Endothelial cell of umbilical vein (primary cell): Measurements from ENCODE around the gene PRR36. TPM values are rescaled to one million over a fixed set of nuclear protein-coding genes. Genes with fewer than 3 reads are reported as not detected.

Experiments
- BruUV-seq: library from RNA; stranded (reverse); fragments of 400-500 nt; replicated peaks from 2 replicates; lab custom pipeline; 2021; lab: Mats Ljungman, UMichigan
- CTCF ChIA-PET: fragments of 300-600, 350-600 bp; sonication (Branson Sonifier 250); formaldehyde crosslinking; loops from one replicate; lab custom pipeline; 2021; ENCODE audit warnings: antibody characterized with exemption, inconsistent platforms; lab: Charles Lee
- POLR2A ChIA-PET: fragments of 300-600, 350-600 bp; sonication (Branson Sonifier 250); formaldehyde crosslinking; loops from one replicate; lab custom pipeline; 2021; ENCODE audit warnings: antibody characterized with exemption, inconsistent platforms; lab: Charles Lee
- DNase-seq: peaks from one replicate; pipeline ENCODE4 v3.0.0-alpha.2; 2011; ENCODE audit warnings: low read depth, low spot score
- FAIRE-seq: peaks from 2 replicates; lab custom pipeline; 2011; peaks lifted over from hg19 to GRCh38; lab: Jason Lieb, UNC
- H2AFZ ChIP-seq: 2 replicates; pipeline ENCODE4 v1.6.0; 2012; ENCODE audit warnings: low read depth, low read length, control low read depth, inconsistent platforms
- H3K27ac ChIP-seq: 2 replicates; pipeline ENCODE4 v1.5.1; 2011; ENCODE audit warnings: low read depth, mild to moderate bottlenecking, control low read depth, low read length, moderate library complexity; ENCODE audit not compliant: insufficient read depth
- H3K27me3 ChIP-seq, 2 experiments: 2 replicates each; pipeline versions ENCODE4 v1.6.0 to v1.6.1; 2011; ENCODE audit warnings: low read length in 2 of 2, mixed read lengths in 1 of 2; ENCODE audit not compliant: control insufficient read depth in 2 of 2, insufficient read depth in 2 of 2
- H3K36me3 ChIP-seq, 2 experiments: 2 replicates in 1 of 2; 3 replicates in 1 of 2; pipeline ENCODE4 v1.5.1; 2011; ENCODE audit warnings: low read length in 2 of 2, mild to moderate bottlenecking in 1 of 2, moderate library complexity in 1 of 2; ENCODE audit not compliant: control insufficient read depth in 2 of 2, insufficient read depth in 2 of 2; ENCODE audit errors: extremely low read depth in 1 of 2
- H3K4me1 ChIP-seq: 3 replicates; pipeline ENCODE4 v1.5.1; 2011; ENCODE audit warnings: mild to moderate bottlenecking, low read length; ENCODE audit not compliant: control insufficient read depth, insufficient read depth; ENCODE audit errors: extremely low read depth
- H3K4me2 ChIP-seq: 2 replicates; pipeline ENCODE4 v1.6.1; 2011; ENCODE audit warnings: low read length, control low read depth, mixed read lengths; ENCODE audit not compliant: insufficient read depth
- H3K4me3 ChIP-seq, 3 experiments: fragments of 200-600 bp in 1 of 3; sonication (generic), shearing (Covaris generic) in 1 of 3; replicated peaks in 1 of 3; 2 replicates each; pipeline ENCODE4 v1.5.1; 2011 to 2016; ENCODE audit warnings: control low read depth in 3 of 3, low read length in 3 of 3, mild to moderate bottlenecking in 2 of 3, inconsistent platforms in 1 of 3, low read depth in 1 of 3, moderate library complexity in 1 of 3; ENCODE audit not compliant: insufficient read depth in 1 of 3
- H3K79me2 ChIP-seq: 2 replicates; pipeline ENCODE4 v1.6.0; 2012; ENCODE audit warnings: low read length, inconsistent platforms; ENCODE audit not compliant: control insufficient read depth, insufficient read depth
- H3K9ac ChIP-seq: replicated peaks from 2 replicates; pipeline ENCODE3; 2011; ENCODE audit warnings: low read length, control low read depth; ENCODE audit not compliant: insufficient read depth; ENCODE audit errors: extremely low read depth
- H3K9me1 ChIP-seq: replicated peaks from 3 replicates; pipeline ENCODE4 v1.6.0; 2011; ENCODE audit warnings: mild to moderate bottlenecking, low read length; ENCODE audit not compliant: control insufficient read depth, insufficient read depth; ENCODE audit errors: extremely low read depth
- H3K9me3 ChIP-seq: replicated peaks from 2 replicates; pipeline ENCODE4 v1.5.1; 2012; ENCODE audit warnings: low read length, inconsistent platforms; ENCODE audit not compliant: control insufficient read depth, insufficient read depth
- H4K20me1 ChIP-seq: replicated peaks from 2 replicates; pipeline ENCODE3; 2011; ENCODE audit warnings: mild to moderate bottlenecking, low read length; ENCODE audit not compliant: control insufficient read depth, insufficient read depth; ENCODE audit errors: extremely low read depth
- EZH2 ChIP-seq: IDR thresholded peaks from 2 replicates; pipeline ENCODE4 v1.6.1; 2012; ENCODE audit warnings: borderline replicate concordance, low read depth, mild to moderate bottlenecking, moderate library complexity, low read length, inconsistent platforms; ENCODE audit not compliant: severe bottlenecking
- FOS ChIP-seq: IDR thresholded peaks from 2 replicates; pipeline ENCODE4 v1.6.1; 2011; ENCODE audit warnings: mild to moderate bottlenecking, low read length, moderate library complexity, borderline replicate concordance; ENCODE audit not compliant: insufficient read depth
- GATA2 ChIP-seq: IDR thresholded peaks from 2 replicates; pipeline ENCODE4 v1.7.0; 2011; ENCODE audit warnings: low read depth, mild to moderate bottlenecking, moderate library complexity, mixed read lengths, low read length; ENCODE audit not compliant: insufficient read length, insufficient read depth
- JUN ChIP-seq: IDR thresholded peaks from 2 replicates; pipeline ENCODE4 v1.6.1; 2011; ENCODE audit warnings: borderline replicate concordance, low read depth; ENCODE audit not compliant: insufficient read length, insufficient read depth
- MYC ChIP-seq: IDR thresholded peaks from one replicate; pipeline ENCODE4 v1.6.1; 2011; ENCODE audit warnings: mild to moderate bottlenecking, low read depth, low read length
- POLR2A ChIP-seq: IDR thresholded peaks from 2 replicates; pipeline ENCODE4 v1.6.1; 2012; ENCODE audit warnings: low read depth, mild to moderate bottlenecking, control low read depth, low read length
- POLR2AphosphoS5 ChIP-seq: IDR thresholded peaks from 2 replicates; pipeline ENCODE4 v1.6.1; 2012; ENCODE audit warnings: low read depth, mild to moderate bottlenecking, control low read depth, low read length, moderate library complexity; ENCODE audit not compliant: insufficient read depth
- dilution Hi-C: fragments of 300-500 bp; cut with MboI; formaldehyde crosslinking; loops from one replicate; pipeline ENCODE4 v1.15.0; 2019; ENCODE audit warnings: low sequenced_read_pairs; ENCODE audit not compliant: extremely low pct_ligation_motif_present
- intact Hi-C: fragments of 100-400 bp; cut with micrococcal nuclease; formaldehyde crosslinking; loops from one replicate; pipeline ENCODE4 v1.10.0; 2022
- polyA plus RNA-seq, 4 experiments: library from polyadenylated mRNA; depleted of rRNA in 3 of 4; stranded (reverse) in 3 of 4; unstranded in 1 of 4; fragments of >200 nt; gene quantifications; 2 replicates each; pipeline versions ENCODE4 v1.2.1 to v1.2.3, GENCODE V29; 2011 to 2012; ENCODE audit warnings: missing spikeins in 1 of 4
- total RNA-seq: library from RNA; stranded (reverse); gene quantifications from 2 replicates; pipeline ENCODE4 v1.2.3, GENCODE V29; 2021
- TF ChIP-seq, protein P1 (sequence below): IDR thresholded peaks from 2 replicates; pipeline ENCODE4 v1.6.1; 2011; ENCODE audit not compliant: insufficient read depth, insufficient read length
- TF ChIP-seq, protein P2 (sequence below), 2 donors: IDR thresholded peaks; 1 replicate in 1 of 2; 2 replicates in 1 of 2; pipeline ENCODE4 v1.5.1; 2011; ENCODE audit warnings: low read length in 2 of 2, mild to moderate bottlenecking in 2 of 2, moderate library complexity in 2 of 2, control low read depth in 1 of 2, inconsistent platforms in 1 of 2, low read depth in 1 of 2; ENCODE audit not compliant: insufficient read depth in 1 of 2; ENCODE audit errors: extremely low read depth in 1 of 2

The PRR36 gene
- total and polyA plus RNA-seq, 2 donors (not counting 3 experiments of a cell fraction or from before 2014, with no cell fraction given), result not detected

DNA sequence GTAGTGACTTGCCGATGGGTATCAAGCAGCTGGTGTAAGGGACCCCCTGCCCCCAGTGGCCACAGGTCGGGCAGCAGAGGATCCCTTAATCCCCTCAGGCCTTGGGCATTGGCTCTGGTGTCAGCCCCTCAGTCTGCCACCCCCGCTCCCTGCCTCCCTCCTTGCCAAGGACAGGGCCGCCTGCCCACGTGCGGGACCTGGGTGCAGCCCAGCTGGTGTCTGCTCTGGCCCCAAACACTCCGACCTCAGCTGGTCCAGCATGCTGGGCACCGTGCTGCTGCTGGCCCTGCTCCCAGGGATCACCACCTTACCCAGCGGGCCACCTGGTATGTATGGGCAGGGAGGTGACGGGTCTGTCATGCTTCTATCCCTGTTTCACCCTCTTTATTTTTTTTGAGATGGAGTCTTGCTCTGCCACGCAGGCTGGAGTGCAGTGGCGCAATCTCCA lies 40.4 kb upstream of the PRR36 start, which contains the start of gene TGFBR3L:
TSS of gene TGFBR3L (plus strand) at position 233 of the 448 bp plus-strand sequence.
- POLR2A ChIA-PET, result no interaction called here
- BruUV-seq, result no TSS peak

More for the DNA sequence above, 40.4 kb upstream of the PRR36 start, which contains the start of gene TGFBR3L:
- TF ChIP-seq JUN (no peak), GATA2 (no peak), POLR2AphosphoS5 (no peak), FOS (no peak), POLR2A (no peak), EZH2 (no peak), MYC (no peak)
- TF ChIP-seq, protein P1, sequence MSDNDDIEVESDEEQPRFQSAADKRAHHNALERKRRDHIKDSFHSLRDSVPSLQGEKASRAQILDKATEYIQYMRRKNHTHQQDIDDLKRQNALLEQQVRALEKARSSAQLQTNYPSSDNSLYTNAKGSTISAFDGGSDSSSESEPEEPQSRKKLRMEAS, result no peak
- TF ChIP-seq, protein P2, sequence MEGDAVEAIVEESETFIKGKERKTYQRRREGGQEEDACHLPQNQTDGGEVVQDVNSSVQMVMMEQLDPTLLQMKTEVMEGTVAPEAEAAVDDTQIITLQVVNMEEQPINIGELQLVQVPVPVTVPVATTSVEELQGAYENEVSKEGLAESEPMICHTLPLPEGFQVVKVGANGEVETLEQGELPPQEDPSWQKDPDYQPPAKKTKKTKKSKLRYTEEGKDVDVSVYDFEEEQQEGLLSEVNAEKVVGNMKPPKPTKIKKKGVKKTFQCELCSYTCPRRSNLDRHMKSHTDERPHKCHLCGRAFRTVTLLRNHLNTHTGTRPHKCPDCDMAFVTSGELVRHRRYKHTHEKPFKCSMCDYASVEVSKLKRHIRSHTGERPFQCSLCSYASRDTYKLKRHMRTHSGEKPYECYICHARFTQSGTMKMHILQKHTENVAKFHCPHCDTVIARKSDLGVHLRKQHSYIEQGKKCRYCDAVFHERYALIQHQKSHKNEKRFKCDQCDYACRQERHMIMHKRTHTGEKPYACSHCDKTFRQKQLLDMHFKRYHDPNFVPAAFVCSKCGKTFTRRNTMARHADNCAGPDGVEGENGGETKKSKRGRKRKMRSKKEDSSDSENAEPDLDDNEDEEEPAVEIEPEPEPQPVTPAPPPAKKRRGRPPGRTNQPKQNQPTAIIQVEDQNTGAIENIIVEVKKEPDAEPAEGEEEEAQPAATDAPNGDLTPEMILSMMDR (IDR thresholded peaks at IDR 0.05; ENCODE audit: extremely low read depth in 1 of 2, insufficient read depth in 1 of 2, low read depth in 1 of 2, low read length in 2 of 2), result no peak
- CTCF ChIA-PET, result no interaction called here
- FAIRE-seq (no peak), DNase-seq (no peak)
- Histone ChIP-seq H3K4me1 (peaks cover 7% of the 10 kb centered on the region), H2AFZ (no peak within 1 kb of the TSS), H4K20me1 (no peaks in the 10 kb centered on the region), H3K27ac (no peak within 1 kb of the TSS), H3K79me2 (no peaks in the 10 kb centered on the region), H3K9me3 (no peaks in the 10 kb centered on the region), H3K9me1 (no peaks in the 10 kb centered on the region), H3K4me3 (no peak within 1 kb of the TSS), H3K9ac (no peak within 1 kb of the TSS), H3K36me3 (peaks cover 0 to 20% of the 10 kb centered on the region in 2 experiments), H3K27me3 (peaks cover 18 to 31% of the 10 kb centered on the region in 2 experiments), H3K4me2 (no peak within 1 kb of the TSS)
- dilution Hi-C loops (no loop called here), intact Hi-C loops (no loop called here)
